ENCODE data around the gene ZDHHC1. TPM values are rescaled to one million over a fixed set of nuclear protein-coding genes. Genes with fewer than 3 reads are reported as not detected.

ZDHHC1 gene
- total and polyA plus RNA-seq, 12 donors = 1.3 to 30.0 (median 12.6) TPM

GRCh38 chr16:67399218-67399733, 17.0 kb downstream of the ZDHHC1 start:
- no peaks in the 10 kb centered on the region for H3K36me3 ChIP-seq (replicated peaks in 1 of 2)
- peak in 2 of 7 donors; percentile 32 to 44 for DNase-seq
- no peaks in the 10 kb centered on the region for H3K9me3 ChIP-seq (replicated peaks in 1 of 3)
- TF ChIP-seq CTCF (IDR thresholded peaks at IDR 0.05) (peak; percentile 44 to 70 (median 56)), POLR2A (IDR thresholded peaks at IDR 0.05) (no peak)
- H3K4me3 ChIP-seq = no peak overlapping the region
- 3 to 47% (median 27%) methylated on average over 6 to 42 of the region's 42 CpGs for WGBS, 4 donors
- H3K27me3 ChIP-seq = peaks cover 6% of the 10 kb centered on the region
- intact Hi-C loops (cut with DNase I) = no loop called here
- H3K27ac ChIP-seq = no peak overlapping the region
- peaks cover 0 to 24% of the 10 kb centered on the region in 2 donors for H3K4me1 ChIP-seq (replicated peaks in 1 of 2)

GRCh38 chr16:67398546-67399217, 17.6 kb downstream of the ZDHHC1 start:
- H3K4me1 ChIP-seq (replicated peaks in 1 of 2) = peaks cover 4 to 30% of the 10 kb centered on the region in 2 donors
- no peaks in the 10 kb centered on the region for H3K9me3 ChIP-seq (replicated peaks in 1 of 3)
- no peak overlapping the region for H3K27ac ChIP-seq
- no peaks in the 10 kb centered on the region for H3K36me3 ChIP-seq (replicated peaks in 1 of 2)
- WGBS, 4 donors = 84 to 95% (median 91%) methylated on average over 14 to 19 of the region's 19 CpGs
- H3K4me3 ChIP-seq = no peak overlapping the region
- intact Hi-C loops (cut with DNase I) = no loop called here
- peaks cover 8% of the 10 kb centered on the region for H3K27me3 ChIP-seq
- DNase-seq = no peak
- no peak for TF ChIP-seq POLR2A (IDR thresholded peaks at IDR 0.05)

- no peaks in the 10 kb centered on the region for H3K9me3 ChIP-seq (replicated peaks in 1 of 3)
- WGBS, 4 donors = 81 to 85% (median 83%) methylated on average over 13 to 22 of the region's 22 CpGs
- H3K27ac ChIP-seq = no peak overlapping the region
- H3K36me3 ChIP-seq (replicated peaks in 1 of 2) = no peaks in the 10 kb centered on the region
- peaks cover 8% of the 10 kb centered on the region for H3K27me3 ChIP-seq
- TF ChIP-seq CTCF (IDR thresholded peaks at IDR 0.05) (no peak), POLR2A (IDR thresholded peaks at IDR 0.05) (no peak)
- no peak overlapping the region for H3K4me3 ChIP-seq
- intact Hi-C loops (cut with DNase I) = no loop called here
- DNase-seq = no peak
- peaks cover 11 to 37% of the 10 kb centered on the region in 2 donors for H3K4me1 ChIP-seq (replicated peaks in 1 of 2)
Observed at GRCh38 chr16:67397812-67398545, 18.3 kb downstream of the ZDHHC1 start.

- DNase-seq = no peak
- intact Hi-C loops (cut with DNase I) = no loop called here
Observed at GRCh38 chr16:67397036-67397801, 19.1 kb downstream of the ZDHHC1 start.

More at GRCh38 chr16:67397036-67397801, 19.1 kb downstream of the ZDHHC1 start:
- H3K27ac ChIP-seq = peak overlapping the region in 1 of 5 donors; percentile 1
- WGBS, 4 donors = 63 to 73% (median 67%) methylated on average over 4 to 15 of the region's 15 CpGs
- no peak overlapping the region for H3K4me3 ChIP-seq
- H3K36me3 ChIP-seq (replicated peaks in 1 of 2) = no peaks in the 10 kb centered on the region
- H3K9me3 ChIP-seq (replicated peaks in 1 of 3) = no peaks in the 10 kb centered on the region
- TF ChIP-seq POLR2A (IDR thresholded peaks at IDR 0.05) (no peak), CTCF (IDR thresholded peaks at IDR 0.05) (no peak)
- peaks cover 14 to 41% of the 10 kb centered on the region in 2 donors for H3K4me1 ChIP-seq (replicated peaks in 1 of 2)
- peaks cover 8% of the 10 kb centered on the region for H3K27me3 ChIP-seq
